Activated CD8-positive, alpha-beta memory T cell treated with anti-CD3 and anti-CD28 coated beads, Interleukin-2, amount 50 U/mL, for 48 hours (primary cell): ENCODE data around the gene PTPA.
A peak's percentile ranks its signal among the peaks of the same experiment; 100 is the strongest.
"Not testable (repeated sequence)": the region's sequence is repeated elsewhere in the genome, so short reads cannot be mapped to it uniquely, and the experiment has no call there.

Source experiments
- DNase-seq: peaks from one replicate; pipeline ENCODE4 v3.0.0-alpha.2; 2020

PTPA gene

DNA sequence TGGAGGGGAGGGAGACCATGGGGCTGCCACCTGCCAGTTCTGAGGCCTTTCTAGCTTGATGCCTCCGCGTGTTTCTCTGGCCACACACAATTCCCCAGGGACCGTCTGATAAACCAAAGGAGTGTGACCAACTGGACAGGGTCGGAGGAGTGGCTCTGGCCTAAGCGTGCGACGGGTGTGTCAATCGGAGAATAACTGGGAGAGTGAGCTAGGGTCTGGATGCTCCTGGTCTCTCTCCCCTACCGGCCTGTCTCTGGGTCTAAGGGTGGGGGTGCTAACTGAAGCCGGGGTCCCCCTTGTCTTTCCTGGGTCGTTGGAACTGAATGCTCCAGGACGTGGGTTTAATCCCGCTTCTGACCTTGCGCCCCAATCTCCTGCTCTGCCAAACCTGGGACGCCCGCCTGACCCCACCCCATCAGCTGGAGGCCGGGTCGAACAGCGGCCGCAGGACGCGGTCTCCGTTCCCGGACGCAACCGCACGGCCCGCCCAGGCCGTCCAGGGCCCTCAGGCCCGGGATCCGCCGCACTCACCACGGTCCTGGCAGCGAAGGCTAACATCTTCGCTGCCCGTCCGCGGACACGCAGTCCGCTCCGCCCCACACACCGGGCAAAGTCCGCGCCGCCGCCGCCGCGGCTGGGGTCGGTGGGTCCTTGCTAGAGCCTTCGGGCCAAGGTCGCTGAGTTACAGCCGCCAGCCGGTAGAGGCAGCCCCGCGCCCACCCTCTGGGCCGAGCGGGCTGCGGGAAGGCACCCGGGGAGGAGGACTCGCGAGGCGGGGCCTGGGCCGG, 1.1 kb upstream of the PTPA start:
- peak; percentile 61 for DNase-seq

DNA sequence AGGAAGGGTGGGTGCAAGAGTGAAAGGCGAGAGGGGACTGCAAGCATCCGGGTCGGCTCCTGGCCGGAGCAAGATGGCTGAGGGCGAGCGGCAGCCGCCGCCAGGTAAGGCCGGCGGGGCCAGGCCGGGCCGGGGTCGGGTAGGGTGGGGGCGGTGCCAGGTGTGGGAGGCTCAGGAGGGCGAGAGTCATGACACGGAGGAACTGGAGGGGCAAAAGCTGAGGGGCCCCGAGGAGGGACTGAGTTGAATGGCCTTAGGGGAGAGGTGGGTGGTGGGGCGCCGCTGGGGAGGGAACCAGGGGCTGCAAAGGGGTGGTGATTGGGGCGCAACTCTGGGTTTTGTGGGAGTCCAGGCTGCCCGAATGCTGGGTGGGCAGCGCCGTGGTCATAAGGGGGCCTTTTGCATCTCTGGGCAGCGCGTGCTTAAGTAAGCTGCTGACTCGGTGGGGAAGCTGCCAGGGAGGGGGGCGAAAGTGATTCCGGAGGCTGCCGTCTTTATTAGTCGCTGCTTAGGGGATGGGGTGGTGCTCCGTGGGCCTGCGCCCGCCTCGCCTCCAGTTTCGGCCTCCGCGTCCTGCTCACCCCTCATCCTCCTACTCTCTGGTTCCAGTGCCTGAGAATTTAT, 425 bp downstream of the PTPA start:
- peak; percentile 70 for DNase-seq

DNA sequence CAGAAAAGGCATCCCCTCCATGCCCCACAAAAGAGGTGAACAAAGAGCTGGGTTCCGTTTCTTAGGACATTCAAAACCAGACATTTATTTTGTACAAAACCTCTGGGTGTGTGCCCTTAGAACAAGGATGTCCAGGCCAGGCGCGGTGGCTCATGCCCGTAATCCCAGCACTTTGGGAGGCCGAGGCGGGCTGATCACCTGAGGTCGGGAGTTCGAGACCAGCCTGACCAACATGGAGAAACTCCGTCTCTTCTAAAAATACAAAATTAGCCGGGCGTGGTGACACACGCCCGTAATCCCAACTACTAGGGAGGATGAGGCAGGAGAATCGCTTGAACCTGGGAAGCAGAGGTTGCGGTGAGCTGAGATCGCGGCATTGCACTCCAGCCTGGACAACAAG, 1.3 kb downstream of the PTPA start:
- DNase-seq, result not testable (repeated sequence)

DNA sequence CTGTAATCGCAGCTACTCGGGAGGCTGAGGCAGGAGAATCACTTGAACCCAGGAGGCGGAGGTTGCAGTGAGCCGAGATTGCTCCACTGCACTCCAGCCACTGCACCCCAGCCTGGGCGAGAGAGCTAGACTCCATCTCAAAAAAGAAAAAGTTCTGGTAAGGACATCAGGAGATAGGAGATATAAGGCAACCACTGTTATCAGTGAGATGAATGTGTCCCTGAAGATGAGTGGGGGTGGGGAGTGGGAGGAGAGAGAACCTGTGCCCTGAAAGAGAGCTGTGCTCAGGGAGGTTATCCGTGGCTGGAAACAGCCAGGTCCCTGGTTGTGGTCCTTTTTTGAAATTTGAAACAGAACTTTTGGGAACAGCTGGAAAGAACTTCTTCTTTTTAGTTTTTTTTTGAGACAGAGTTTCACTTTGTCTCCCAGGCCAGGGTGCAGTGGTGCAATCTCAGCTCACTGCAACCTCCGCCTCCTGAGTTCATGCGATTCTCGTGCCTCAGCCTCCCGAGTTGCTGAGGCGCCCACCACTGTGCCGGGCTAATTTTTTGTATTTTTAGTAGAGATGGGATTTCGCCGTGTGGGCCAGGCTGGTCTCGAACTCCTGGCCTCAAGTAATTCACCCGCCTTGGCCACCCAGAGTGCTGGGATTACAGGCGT, 2.6 kb downstream of the PTPA start:
- DNase-seq, result no peak

DNA sequence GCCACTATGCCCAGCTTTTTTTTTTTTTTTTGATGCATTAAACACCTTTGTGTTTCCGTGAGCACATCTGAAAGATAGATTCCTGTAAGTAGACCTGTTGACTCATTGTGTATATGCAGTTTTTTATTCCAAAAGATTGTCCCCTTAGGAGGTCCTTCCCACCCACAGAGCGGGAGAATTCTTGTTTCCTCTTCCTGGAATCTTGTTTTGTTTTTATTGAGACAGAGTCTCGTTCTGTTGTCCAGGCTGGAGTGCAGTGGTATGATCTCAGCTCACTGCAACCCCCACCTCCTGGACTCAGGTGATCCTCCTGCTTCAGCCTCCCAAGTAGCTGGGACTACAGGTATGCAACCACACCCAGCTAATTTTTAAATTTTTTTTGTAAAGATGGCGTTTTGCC, 7.6 kb downstream of the PTPA start:
- DNase-seq, result no peak

DNA sequence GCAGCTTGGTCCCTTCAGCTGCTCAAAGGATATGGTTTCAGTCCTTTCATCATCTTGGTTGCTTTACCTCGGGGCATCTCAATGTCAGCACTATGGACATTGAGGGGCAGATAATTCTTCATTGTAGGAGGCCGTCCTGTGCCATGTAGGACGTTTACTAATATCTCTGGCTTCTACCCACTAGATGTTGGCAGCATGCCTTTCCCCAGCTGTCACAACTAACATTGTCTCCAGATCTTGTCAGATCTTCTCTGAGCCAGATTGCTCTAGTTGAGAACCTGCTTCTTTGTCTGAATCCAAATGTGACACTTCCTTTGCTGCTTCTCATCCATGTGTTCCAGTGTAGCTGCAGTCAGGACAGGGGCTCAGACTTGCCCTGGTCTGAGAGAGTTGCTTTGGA, 10.3 kb downstream of the PTPA start:
- no peak for DNase-seq

DNA sequence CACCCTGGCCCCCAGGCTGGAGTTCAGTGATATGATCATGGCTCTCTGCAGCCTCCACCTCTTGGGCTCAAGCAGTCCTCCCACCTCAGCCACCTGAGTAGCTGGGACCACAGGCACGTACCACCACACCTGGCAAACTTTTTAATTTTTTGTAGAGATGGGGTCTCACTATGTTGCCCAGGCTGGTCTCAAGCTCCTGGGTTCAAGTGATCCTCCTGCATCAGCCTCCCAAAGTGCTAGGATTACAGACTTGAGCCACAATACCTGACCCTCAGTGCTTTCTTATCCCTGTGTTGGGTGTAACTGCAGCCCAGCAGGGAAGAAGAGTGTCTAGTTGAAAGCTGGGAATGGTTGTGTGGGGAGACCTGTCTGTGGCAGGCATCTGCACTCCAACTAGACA, 10.9 kb downstream of the PTPA start:
- no peak for DNase-seq

DNA sequence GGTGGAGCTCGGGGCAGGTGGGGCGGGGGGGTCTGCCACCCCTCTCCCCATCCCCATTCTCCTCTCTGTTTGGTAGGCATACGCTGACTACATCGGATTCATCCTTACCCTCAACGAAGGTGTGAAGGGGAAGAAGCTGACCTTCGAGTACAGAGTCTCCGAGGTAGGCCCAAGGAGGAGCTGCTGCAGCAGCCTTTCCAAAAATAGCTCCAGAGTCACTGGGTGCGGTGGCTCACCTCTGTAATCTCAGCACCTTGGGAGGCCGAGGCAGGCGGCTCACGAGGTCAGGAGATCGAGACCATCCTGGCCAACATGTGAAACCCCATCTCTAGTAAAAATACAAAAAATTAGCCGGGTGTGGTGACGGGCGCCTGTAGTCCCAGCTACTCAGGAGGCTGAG, 11.8 kb downstream of the PTPA start:
- DNase-seq, result not testable (repeated sequence)

DNA sequence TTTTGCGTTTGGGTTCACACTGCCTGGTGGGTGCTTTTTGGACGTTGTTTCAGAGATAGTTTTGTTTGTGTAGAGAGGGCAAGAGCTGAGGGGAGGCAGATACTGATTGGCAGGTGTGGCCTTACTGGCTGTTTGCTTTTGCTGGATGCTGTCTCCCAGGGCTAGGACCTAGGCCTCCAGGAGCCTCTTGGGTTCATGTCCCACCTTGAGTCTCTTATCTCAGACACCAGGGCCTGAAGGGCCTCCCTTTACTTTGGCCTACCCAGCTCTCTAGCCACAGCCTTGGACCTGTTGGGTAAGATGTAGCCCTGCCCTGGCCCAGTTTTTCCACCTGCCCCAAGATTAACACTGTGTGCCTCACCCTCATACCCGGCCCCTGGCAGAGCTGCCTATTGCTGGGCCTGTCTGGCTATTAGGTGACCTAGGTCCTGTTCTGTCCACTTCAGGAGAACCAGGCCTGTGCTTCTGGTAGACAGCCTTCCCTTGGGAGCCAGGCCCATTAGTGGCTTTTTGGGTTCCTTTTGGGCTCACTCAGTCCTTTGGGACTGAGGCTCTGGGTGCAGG, 13.4 kb downstream of the PTPA start:
- no peak for DNase-seq

DNA sequence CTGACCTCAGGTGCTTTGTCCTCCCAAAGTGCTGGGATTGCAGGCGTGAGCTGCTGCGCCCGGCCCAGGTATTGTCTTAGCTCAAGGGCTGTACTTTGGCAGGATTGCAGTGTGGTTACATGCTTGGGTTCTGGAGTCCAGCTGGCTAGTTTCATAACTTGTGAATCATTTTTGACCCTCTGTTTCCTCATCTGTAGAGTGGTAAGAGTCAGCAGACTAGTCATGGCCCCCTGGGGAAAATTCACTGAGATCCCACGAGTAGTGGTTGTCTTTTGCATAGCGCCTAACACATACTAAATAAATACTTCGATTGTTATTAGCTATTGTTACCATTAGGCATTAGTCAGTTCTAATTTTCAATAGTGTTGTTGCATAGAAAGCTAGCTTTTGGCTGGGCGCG, 14.3 kb downstream of the PTPA start:
- DNase-seq, result no peak

DNA sequence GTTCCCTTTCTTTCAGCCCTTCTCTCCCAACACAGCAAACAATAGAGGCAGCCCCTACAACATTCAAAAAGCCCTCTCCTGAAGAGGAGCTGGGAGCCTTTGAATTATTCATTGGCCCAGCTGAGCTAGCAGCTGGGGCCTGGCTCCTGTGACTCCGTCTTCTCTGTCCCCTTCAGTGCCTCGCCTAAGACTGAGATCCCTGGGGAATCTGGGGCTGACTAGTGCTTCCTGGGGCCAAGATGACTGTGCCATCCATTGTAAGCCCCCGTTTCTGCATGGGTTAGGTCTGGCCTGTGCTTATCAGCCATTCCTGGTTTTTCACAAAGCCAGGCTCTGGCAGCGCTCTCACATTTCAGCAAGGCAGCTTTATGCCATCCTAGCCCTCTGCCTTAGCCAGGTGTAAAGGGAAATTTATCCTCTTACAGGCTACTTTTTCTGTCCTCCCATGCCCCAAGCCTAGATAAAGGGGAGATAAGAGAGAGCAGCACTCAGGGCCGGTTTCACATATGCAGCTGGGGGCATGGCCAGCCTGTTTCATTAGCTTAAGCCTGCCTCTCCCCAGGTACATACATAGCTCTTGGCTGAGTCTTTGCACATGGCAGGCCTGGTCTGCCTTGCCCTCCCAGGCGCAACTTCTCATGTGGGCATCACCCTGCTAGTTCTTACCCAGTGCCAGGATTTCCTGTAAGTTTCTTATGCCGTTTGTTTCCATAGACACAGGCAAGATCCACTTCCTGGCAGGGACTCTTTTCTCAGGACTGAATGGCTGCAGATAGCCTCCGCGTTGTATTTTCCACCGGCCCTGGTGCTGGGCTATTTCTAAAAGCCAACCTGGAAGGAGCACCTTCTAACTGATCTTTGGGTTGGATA, 15.8 kb downstream of the PTPA start:
- DNase-seq, result no peak

DNA sequence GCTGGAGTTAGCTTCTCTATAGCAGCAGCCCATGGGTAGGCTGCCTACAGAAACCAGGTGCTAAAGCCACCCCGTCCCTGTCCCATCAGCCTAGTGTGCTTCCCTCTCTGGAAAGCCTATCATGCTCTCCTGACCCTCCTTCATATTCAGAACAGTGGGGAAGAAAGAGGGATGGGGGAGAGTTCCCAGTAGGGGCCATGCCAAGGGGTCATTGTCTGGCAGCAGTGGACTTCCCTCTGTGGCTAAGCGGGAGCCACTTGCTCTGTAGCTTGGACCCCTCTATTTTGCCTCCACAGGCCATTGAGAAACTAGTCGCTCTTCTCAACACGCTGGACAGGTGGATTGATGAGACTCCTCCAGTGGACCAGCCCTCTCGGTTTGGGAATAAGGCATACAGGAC, 17.5 kb downstream of the PTPA start:
- no peak for DNase-seq

DNA sequence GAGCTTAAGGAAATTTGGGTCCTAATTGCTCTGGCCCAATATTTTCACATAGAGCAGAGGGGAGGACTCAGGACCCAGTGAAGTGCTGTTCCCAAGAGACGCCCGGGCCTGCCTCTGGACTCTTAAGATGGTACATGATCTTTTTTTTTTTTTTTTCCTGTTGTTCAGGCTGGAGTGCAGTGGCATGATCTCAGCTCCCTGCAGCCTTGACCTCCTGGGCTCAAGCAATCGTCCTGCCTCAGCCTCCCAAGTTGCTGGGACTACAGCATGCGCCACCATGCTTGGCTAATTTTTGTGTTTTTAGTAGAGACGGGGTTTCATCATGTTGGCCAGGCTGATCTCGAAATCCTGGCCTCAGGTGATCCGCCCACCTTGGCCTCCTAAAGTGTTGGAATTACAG, 19.1 kb downstream of the PTPA start:
- not testable (repeated sequence) for DNase-seq

DNA sequence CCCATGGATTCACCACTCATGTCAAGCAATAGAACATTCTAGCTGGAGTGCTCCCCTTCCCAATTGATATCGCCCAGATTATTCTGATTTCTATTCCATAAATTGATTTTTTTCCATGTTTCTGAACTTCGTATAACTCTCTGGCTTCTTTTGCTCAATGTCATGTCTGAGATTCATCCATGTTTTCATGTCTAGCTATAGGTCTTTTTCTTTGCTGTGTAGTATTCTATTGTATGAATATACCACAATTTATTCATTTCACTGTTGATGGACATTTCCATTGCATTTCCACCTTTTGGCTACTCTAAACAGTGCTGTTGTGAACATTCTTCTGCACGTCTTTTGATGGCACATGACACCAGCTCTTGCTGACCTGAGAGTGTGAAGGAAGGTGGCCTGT, 19.6 kb downstream of the PTPA start:
- DNase-seq, result no peak

DNA sequence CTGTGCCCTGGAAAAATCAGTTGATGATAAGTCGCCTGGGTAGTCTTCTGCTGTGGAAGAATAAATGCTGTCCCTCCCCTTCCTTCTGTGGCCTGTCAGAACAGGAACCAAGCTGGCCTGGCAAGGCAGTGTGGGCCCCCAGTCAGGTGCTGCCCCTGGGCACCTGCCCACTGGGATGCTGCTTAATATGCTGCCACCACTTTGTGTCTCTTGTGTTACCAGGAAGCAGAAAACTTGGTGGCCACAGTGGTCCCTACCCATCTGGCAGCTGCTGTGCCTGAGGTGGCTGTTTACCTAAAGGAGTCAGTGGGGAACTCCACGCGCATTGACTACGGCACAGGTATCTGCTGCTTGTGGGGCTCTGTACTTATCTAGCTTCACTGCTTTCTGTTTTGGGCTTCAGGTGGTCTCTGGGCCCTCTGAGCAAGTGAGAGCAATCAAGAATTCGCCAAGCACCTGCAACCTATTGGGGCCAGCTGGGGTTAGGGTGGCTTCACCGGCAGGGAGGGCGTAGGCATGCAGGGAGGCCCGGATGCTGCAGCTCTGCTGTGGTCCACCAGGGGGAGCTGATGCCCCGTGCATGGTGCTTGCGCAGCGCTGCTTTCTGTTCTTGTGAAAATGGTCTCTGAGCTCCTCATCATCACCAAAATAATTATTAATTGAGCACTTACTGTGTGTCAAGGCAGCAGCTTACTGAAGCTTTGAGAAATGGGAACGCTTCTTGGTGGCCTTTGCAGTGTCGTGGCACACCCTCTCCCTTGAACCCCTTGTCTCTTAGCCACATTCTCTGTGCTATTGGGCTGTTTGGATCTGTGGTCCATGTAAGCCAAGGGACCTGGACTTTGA, 20.3 kb downstream of the PTPA start:
- DNase-seq, result peak; percentile 94

DNA sequence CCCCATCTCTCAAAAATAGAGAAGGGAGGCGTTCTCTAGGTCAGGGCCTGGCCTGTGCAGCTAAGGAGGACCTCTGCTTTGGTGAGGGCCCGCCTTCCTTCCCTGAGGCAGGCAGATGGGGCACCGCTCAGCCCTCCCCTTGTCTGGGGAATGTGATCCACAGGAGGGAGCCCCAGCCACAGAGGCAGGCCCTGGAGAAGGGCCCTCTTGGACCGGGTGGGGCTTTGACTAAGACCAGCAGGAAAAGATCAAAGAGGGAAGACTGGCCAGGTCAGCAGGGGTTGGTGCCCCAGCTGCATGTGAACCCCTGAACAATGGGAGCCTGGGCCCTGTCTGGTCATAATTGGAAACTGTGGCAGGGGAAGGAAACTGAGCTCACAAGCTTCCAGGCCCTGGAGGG, 21.9 kb downstream of the PTPA start:
- no peak for DNase-seq

DNA sequence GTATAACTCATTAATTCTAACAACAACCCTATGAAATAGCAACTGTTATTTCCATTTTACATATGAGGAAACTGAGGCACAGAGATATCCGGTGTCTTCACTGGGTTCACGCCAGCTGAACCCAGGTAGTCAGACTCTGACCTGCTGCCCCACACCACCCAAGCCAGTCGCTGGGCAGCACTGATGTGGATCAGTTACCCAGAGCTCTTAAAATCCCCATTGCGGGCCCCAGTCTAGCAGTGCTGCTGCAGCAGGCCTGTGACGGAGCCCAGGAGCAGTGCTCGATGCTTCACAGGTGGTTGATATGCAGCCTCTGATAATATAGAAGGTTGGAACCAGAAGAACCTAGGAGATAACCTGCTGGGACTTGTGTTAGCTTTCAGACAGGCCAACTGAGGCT, 24.3 kb downstream of the PTPA start:
- DNase-seq, result no peak

DNA sequence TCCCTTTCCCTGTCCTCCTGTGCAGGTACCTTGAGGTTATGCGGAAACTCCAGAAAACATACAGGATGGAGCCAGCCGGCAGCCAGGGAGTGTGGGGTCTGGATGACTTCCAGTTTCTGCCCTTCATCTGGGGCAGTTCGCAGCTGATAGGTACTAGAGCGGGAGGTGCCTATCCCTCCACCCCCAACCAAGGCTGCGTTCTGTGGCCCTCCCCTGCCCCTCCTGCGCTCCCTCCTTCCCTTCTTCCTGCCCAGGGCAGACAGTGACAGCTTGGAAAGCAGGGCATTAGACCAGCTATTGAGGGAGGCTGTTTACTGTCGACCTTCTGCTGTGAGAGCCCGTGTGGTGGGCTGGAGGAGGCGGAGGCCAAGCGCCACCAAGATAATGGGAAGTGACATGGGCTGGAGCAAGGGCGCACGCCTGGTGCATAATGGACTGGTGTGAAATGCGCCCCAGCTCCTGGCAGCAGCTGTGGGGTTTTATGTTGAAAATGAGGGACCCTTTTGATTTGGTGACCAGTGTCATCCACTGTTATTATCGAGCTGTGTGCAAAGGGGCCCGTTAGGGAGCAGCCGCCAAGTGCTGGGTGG, 25.3 kb downstream of the PTPA start:
- no peak for DNase-seq

DNA sequence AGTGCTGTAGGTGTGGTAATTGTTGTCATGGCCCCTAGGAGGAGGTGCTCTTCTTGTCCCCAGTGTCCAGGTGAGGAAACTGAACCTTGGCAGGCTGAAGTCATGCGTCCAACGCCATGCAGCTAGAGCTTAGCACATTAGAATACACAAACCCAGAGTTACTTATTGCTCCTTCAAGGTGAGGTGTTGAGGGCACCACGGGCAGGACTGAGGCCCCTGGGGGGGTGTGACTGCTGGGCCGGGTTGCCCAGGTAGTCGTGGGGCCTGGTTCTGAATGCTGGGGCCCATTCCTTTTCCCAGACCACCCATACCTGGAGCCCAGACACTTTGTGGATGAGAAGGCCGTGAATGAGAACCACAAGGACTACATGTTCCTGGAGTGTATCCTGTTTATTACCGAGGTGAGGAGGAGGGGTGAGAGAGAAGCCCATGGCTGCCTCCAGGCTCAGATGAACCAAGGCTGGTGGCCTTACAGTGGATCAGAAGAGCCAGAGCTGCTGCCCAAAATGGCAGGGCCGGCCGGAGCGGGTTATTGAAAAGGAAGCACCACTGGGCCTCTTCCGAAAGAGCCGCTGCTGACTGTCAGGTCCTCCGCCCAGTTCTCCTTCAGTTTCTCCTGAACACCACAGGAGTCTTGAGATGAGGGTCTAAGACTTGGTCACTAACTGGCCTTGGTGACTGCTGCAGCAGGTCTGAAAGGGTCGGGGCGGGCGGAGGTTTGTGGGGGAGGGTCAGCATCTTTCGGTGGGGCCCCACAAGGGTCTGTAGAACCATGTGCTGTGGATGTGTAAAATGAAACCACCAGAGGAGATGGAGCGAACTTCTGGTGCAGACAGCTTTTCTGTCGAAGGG, 26.3 kb downstream of the PTPA start:
- no peak for DNase-seq

DNA sequence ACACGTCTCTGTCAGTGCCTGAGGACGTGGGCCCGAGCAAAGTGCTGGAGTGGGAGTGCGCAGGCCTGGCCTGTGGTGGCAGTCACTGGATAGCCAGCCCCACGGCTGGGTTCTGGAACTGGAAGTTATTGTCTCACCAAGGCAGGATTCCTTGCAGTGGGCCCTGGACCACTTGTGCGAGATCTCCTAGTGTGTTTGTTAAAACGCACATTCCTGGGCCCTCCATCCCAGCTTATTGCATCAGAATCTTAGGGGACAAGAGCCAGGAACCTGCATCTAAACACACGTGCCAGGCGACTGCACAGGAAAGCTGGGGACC, 26.9 kb downstream of the PTPA start:
- DNase-seq, result no peak
